Measurements from ENCODE around the gene CDKN2A.

GRCh38 chr9:21970800-21971640 lies 23.2 kb downstream of the CDKN2A start:
- TF ChIP-seq MLX (CRISPR knock-in tag; conservative IDR thresholded peaks at IDR 0.05) = no peak
- TF ChIP-seq DACH1 (IDR thresholded peaks at IDR 0.05; ENCODE audit: partially characterized antibody) = no peak
- no peak for TF ChIP-seq CTCF (IDR thresholded peaks at IDR 0.05 in 2 of 3, conservative IDR thresholded peaks at IDR 0.05 in 1 of 3; ENCODE audit: insufficient read depth in 2 of 3, low read depth in 1 of 3, low read length in 3 of 3)
- TF ChIP-seq FOXK1 (CRISPR knock-in tag; IDR thresholded peaks at IDR 0.05; ENCODE audit: borderline replicate concordance) = no peak

All from K562 (cell line).